HG03354 (cell line): Measurements from ENCODE around the gene CST7.
"Not testable (repeated sequence)": the region's sequence is repeated elsewhere in the genome, so short reads cannot be mapped to it uniquely, and the experiment has no call there.

Experiments used
- ATAC-seq: cut with Tn5 transposase; IDR thresholded peaks from one replicate; pipeline ENCODE4 v1.9.1; 2021; ENCODE audit warnings: mild to moderate bottlenecking; ENCODE audit not compliant: unreplicated experiment, poor library complexity, severe bottlenecking

The CST7 gene

GRCh38 chr20:24996449-24997377 lies 47.6 kb downstream of the CST7 start:
- ATAC-seq, result no peak

GRCh38 chr20:24998121-24998520 lies 49.1 kb downstream of the CST7 start:
- no peak for ATAC-seq

- ATAC-seq, result no peak
These were observed 49.8 kb downstream of the CST7 start for GRCh38 chr20:24998631-24999445.

- ATAC-seq, result no peak
These were observed 50.5 kb downstream of the CST7 start for GRCh38 chr20:24999568-24999967.

- ATAC-seq, result no peak
These were observed 51.3 kb downstream of the CST7 start for GRCh38 chr20:25000268-25000801.

GRCh38 chr20:25001323-25001722 lies 52.3 kb downstream of the CST7 start:
- ATAC-seq, result not testable (repeated sequence)

GRCh38 chr20:25003002-25003401 lies 53.9 kb downstream of the CST7 start:
- no peak for ATAC-seq

GRCh38 chr20:25005220-25005619 lies 56.2 kb downstream of the CST7 start:
- no peak for ATAC-seq

- ATAC-seq, result no peak
These were observed 56.6 kb downstream of the CST7 start for GRCh38 chr20:25005661-25006060.

- no peak for ATAC-seq
These were observed 57.5 kb downstream of the CST7 start for GRCh38 chr20:25006431-25007167.

GRCh38 chr20:25007491-25008305 lies 58.6 kb downstream of the CST7 start:
- ATAC-seq, result no peak

- ATAC-seq, result no peak
These were observed 59.5 kb downstream of the CST7 start for GRCh38 chr20:25008388-25009217.
